ENCODE data around the gene IL1R1.

Gene IL1R1

GRCh38 chr2:102226612-102227391 is 84.3 kb downstream of the IL1R1 start:
- no peaks in the 10 kb centered on the region for H3K27me3 ChIP-seq
- H3K4me1 ChIP-seq = peaks cover 8% of the 10 kb centered on the region; the same call in 1 of the 2 replicates
- no peaks in the 10 kb centered on the region for H3K9me3 ChIP-seq
- no peak overlapping the region for H3K4me3 ChIP-seq (ENCODE audit: low read depth, low read length)
- TF ChIP-seq CTCF (IDR thresholded peaks at IDR 0.05; ENCODE audit: low read depth, low read length) = no peak
- H3K36me3 ChIP-seq = no peaks in the 10 kb centered on the region
- no peak for DNase-seq

- DNase-seq = no peak
Measured at GRCh38 chr2:102229141-102229769, 86.7 kb downstream of the IL1R1 start.

More at GRCh38 chr2:102229141-102229769, 86.7 kb downstream of the IL1R1 start:
- no peaks in the 10 kb centered on the region for H3K36me3 ChIP-seq
- no peak for TF ChIP-seq CTCF (IDR thresholded peaks at IDR 0.05; ENCODE audit: low read depth, low read length)
- no peaks in the 10 kb centered on the region for H3K27me3 ChIP-seq
- peaks cover 8% of the 10 kb centered on the region; the same call in 1 of the 2 replicates for H3K4me1 ChIP-seq
- H3K9me3 ChIP-seq = no peaks in the 10 kb centered on the region
- no peak overlapping the region for H3K4me3 ChIP-seq (ENCODE audit: low read depth, low read length)
